Measurements from ENCODE around the gene GPRASP1. TPM values are rescaled to one million over a fixed set of nuclear protein-coding genes. Genes with fewer than 3 reads are reported as not detected.

GPRASP1 gene
- total and polyA plus RNA-seq, 10 of the 15 experiments (the other 5 are each of a cell fraction or from before 2014, with no cell fraction given): 0.03 to 0.46 (median 0.14) TPM

- in situ Hi-C loops (cut with MboI): no loop called here
- FAIRE-seq (no peak), ATAC-seq (no peak), DNase-seq (ENCODE audit: low read depth, low spot score) (no peak)
- no peaks in the 10 kb centered on the region for H3K9me3 ChIP-seq (replicated peaks; ENCODE audit: control insufficient read depth, insufficient read depth, low read length)
- ChIA-PET CTCF (no interaction called here), POLR2A (no interaction called here), RAD21 (ENCODE audit: unreplicated experiment) (no interaction called here), SMC1A (ENCODE audit: uncharacterized antibody, unreplicated experiment) (no interaction called here)
- no peak overlapping the region for H3K4me2 ChIP-seq (ENCODE audit: control insufficient read depth, insufficient read depth)
- intact Hi-C loops (cut with micrococcal nuclease; ENCODE audit: unreplicated experiment): no loop called here
- no peaks in the 10 kb centered on the region for H3K36me3 ChIP-seq (ENCODE audit: control insufficient read depth in 2 of 2, insufficient read depth in 2 of 2, low read length in 1 of 2)
- H3K4me3 ChIP-seq: no peak overlapping the region
- no TSS peak for BruUV-seq (replicated peaks)
- no peaks in the 10 kb centered on the region for H3K4me1 ChIP-seq (ENCODE audit: control insufficient read depth, insufficient read depth, low read length)
- no peak for TF ChIP-seq ZNF592 (IDR thresholded peaks at IDR 0.05)
- TF ChIP-seq RBBP5 (conservative IDR thresholded peaks at IDR 0.05): no peak
- TF ChIP-seq PKNOX1 (IDR thresholded peaks at IDR 0.05): no peak
- no peak for TF ChIP-seq EP300 (IDR thresholded peaks at IDR 0.05; ENCODE audit: borderline replicate concordance in 1 of 2, control insufficient read depth in 1 of 2, low read depth in 2 of 2, low read length in 2 of 2)
- TF ChIP-seq SIN3A (IDR thresholded peaks at IDR 0.05; ENCODE audit: low read depth, low read length): no peak
- TF ChIP-seq MTA2 (IDR thresholded peaks at IDR 0.05; ENCODE audit: low read depth): no peak
- no peak for TF ChIP-seq JUND (IDR thresholded peaks at IDR 0.05; ENCODE audit: low read depth, low read length)
- TF ChIP-seq BCLAF1 (IDR thresholded peaks at IDR 0.05): no peak
- no peak overlapping the region for H2AFZ ChIP-seq (ENCODE audit: control insufficient read depth, low read depth, low read length)
- H3K27ac ChIP-seq (ENCODE audit: control insufficient read depth, insufficient read depth): no peak overlapping the region
- H3K9ac ChIP-seq (ENCODE audit: control insufficient read depth, insufficient read depth, low read length): no peak overlapping the region
- no peaks in the 10 kb centered on the region for H3K79me2 ChIP-seq (ENCODE audit: control insufficient read depth, insufficient read depth, low read length)
- no peaks in the 10 kb centered on the region for H3K27me3 ChIP-seq (replicated peaks in 1 of 2; ENCODE audit: control insufficient read depth in 2 of 2, insufficient read depth in 2 of 2, low read length in 1 of 2)
- no peaks in the 10 kb centered on the region for H4K20me1 ChIP-seq (ENCODE audit: control insufficient read depth, insufficient read depth)
These were observed 46.2 kb downstream of the GPRASP1 start for GRCh38 chrX:102697494-102697893.
